Measurements from ENCODE around the gene ADK. TPM values are rescaled to one million over a fixed set of nuclear protein-coding genes. Genes with fewer than 3 reads are reported as not detected.

Gene ADK
- total RNA-seq, 1 donor from 2014 or later = 13.1 TPM

GRCh38 chr10:74379474-74379873 is 228.5 kb downstream of the ADK start:
- Mint-ChIP-seq H3K27ac (ENCODE audit: unreplicated experiment) (no peak overlapping the region), H3K4me1 (ENCODE audit: unreplicated experiment) (peaks cover 10% of the 10 kb centered on the region), H3K27me3 (ENCODE audit: unreplicated experiment) (no peaks in the 10 kb centered on the region), H3K4me3 (ENCODE audit: unreplicated experiment) (no peak overlapping the region), H3K9me3 (ENCODE audit: unreplicated experiment) (no peaks in the 10 kb centered on the region), H3K36me3 (ENCODE audit: low read depth, unreplicated experiment) (no peaks in the 10 kb centered on the region)
- no peak for DNase-seq (ENCODE audit: low spot score)
- no peak for TF ChIP-seq CTCF (IDR thresholded peaks at IDR 0.05; ENCODE audit: unreplicated experiment)

- Mint-ChIP-seq H3K4me1 (ENCODE audit: unreplicated experiment) (peaks cover 12% of the 10 kb centered on the region), H3K36me3 (ENCODE audit: low read depth, unreplicated experiment) (no peaks in the 10 kb centered on the region), H3K9me3 (ENCODE audit: unreplicated experiment) (no peaks in the 10 kb centered on the region), H3K27me3 (ENCODE audit: unreplicated experiment) (peaks cover 1% of the 10 kb centered on the region), H3K27ac (ENCODE audit: unreplicated experiment) (no peak overlapping the region), H3K4me3 (ENCODE audit: unreplicated experiment) (no peak overlapping the region)
- no peak for TF ChIP-seq CTCF (IDR thresholded peaks at IDR 0.05; ENCODE audit: unreplicated experiment)
- DNase-seq (ENCODE audit: low spot score) = no peak
These were observed 229.8 kb downstream of the ADK start for GRCh38 chr10:74380795-74381194.

- no peak for TF ChIP-seq CTCF (IDR thresholded peaks at IDR 0.05; ENCODE audit: unreplicated experiment)
- Mint-ChIP-seq H3K27me3 (ENCODE audit: unreplicated experiment) (peaks cover 1% of the 10 kb centered on the region), H3K27ac (ENCODE audit: unreplicated experiment) (peak overlapping the region; percentile 3), H3K4me3 (ENCODE audit: unreplicated experiment) (no peak overlapping the region), H3K9me3 (ENCODE audit: unreplicated experiment) (no peaks in the 10 kb centered on the region), H3K4me1 (ENCODE audit: unreplicated experiment) (peaks cover 12% of the 10 kb centered on the region), H3K36me3 (ENCODE audit: low read depth, unreplicated experiment) (no peaks in the 10 kb centered on the region)
- no peak for DNase-seq (ENCODE audit: low spot score)
These were observed 230.4 kb downstream of the ADK start for GRCh38 chr10:74381291-74381853.

GRCh38 chr10:74382663-74383062 is 231.6 kb downstream of the ADK start:
- no peak for DNase-seq (ENCODE audit: low spot score)
- H3K27ac Mint-ChIP-seq (ENCODE audit: unreplicated experiment) = no peak overlapping the region
- peaks cover 1% of the 10 kb centered on the region for H3K27me3 Mint-ChIP-seq (ENCODE audit: unreplicated experiment)
- no peak for TF ChIP-seq CTCF (IDR thresholded peaks at IDR 0.05; ENCODE audit: unreplicated experiment)
- H3K4me3 Mint-ChIP-seq (ENCODE audit: unreplicated experiment) = no peak overlapping the region
- H3K36me3 Mint-ChIP-seq (ENCODE audit: low read depth, unreplicated experiment) = no peaks in the 10 kb centered on the region
- no peaks in the 10 kb centered on the region for H3K9me3 Mint-ChIP-seq (ENCODE audit: unreplicated experiment)
- peaks cover 12% of the 10 kb centered on the region for H3K4me1 Mint-ChIP-seq (ENCODE audit: unreplicated experiment)

- H3K9me3 Mint-ChIP-seq (ENCODE audit: unreplicated experiment) = no peaks in the 10 kb centered on the region
- H3K36me3 Mint-ChIP-seq (ENCODE audit: low read depth, unreplicated experiment) = no peaks in the 10 kb centered on the region
These were observed 232.6 kb downstream of the ADK start for GRCh38 chr10:74383642-74384041.

More at GRCh38 chr10:74383642-74384041, 232.6 kb downstream of the ADK start:
- no peak for TF ChIP-seq CTCF (IDR thresholded peaks at IDR 0.05; ENCODE audit: unreplicated experiment)
- H3K4me1 Mint-ChIP-seq (ENCODE audit: unreplicated experiment) = peaks cover 12% of the 10 kb centered on the region
- H3K4me3 Mint-ChIP-seq (ENCODE audit: unreplicated experiment) = no peak overlapping the region
- no peak for DNase-seq (ENCODE audit: low spot score)
- H3K27ac Mint-ChIP-seq (ENCODE audit: unreplicated experiment) = no peak overlapping the region
- peaks cover 1% of the 10 kb centered on the region for H3K27me3 Mint-ChIP-seq (ENCODE audit: unreplicated experiment)

All from endothelial cell (in vitro differentiated cells).